Esophagus muscularis mucosa (tissue), 4 donors: Measurements from ENCODE around the gene TRIM2. TPM values are rescaled to one million over a fixed set of nuclear protein-coding genes. Genes with fewer than 3 reads are reported as not detected.

ENCODE experiments used
- DNase-seq: peaks from one replicate; pipeline ENCODE4 v3.0.0-alpha.2; 2017; ENCODE audit errors: extremely low spot score
- H3K27ac ChIP-seq, 4 donors: fragments of 200-600 bp; sonication (generic); replicated peaks in 1 of 4; 1 replicate in 3 of 4; 2 replicates in 1 of 4; pipeline ENCODE4 v1.5.1; 2016 to 2019; ENCODE audit warnings: mild to moderate bottlenecking in 1 of 4
- H3K27me3 ChIP-seq, 4 donors: fragments of 200-600 bp; sonication (generic); one replicate each; pipeline versions ENCODE4 v1.5.1 to v1.6.0; 2016 to 2019
- H3K36me3 ChIP-seq, 4 donors: fragments of 200-600 bp; sonication (generic); one replicate each; pipeline ENCODE4 v1.5.1; 2016 to 2019
- H3K4me1 ChIP-seq, 4 donors: fragments of 200-600 bp; sonication (generic); one replicate each; pipeline ENCODE4 v1.5.1; 2016 to 2019
- H3K4me3 ChIP-seq, 4 donors: fragments of 200-600 bp; sonication (generic); 1 replicate in 2 of 4; 2 replicates in 2 of 4; pipeline ENCODE4 v1.5.1; 2016 to 2019; ENCODE audit warnings: mild to moderate bottlenecking in 4 of 4, moderate library complexity in 1 of 4
- H3K9me3 ChIP-seq, 4 donors: fragments of 200-600 bp; sonication (generic); 1 replicate in 3 of 4; 2 replicates in 1 of 4; pipeline ENCODE4 v1.5.1; 2016 to 2019
- CTCF ChIP-seq, 3 experiments: fragments of 200-600 bp in 2 of 3; fragments of 450-650 bp in 1 of 3; sonication (generic) in 2 of 3; IDR thresholded peaks; one replicate each; pipeline ENCODE4 v1.5.1; 2017 to 2019; ENCODE audit warnings: antibody characterized with exemption in 3 of 3, mild to moderate bottlenecking in 2 of 3, moderate library complexity in 1 of 3
- EP300 ChIP-seq: sonication (generic); formaldehyde crosslinking; IDR thresholded peaks from one replicate; pipeline ENCODE4 v1.6.1; 2017; ENCODE audit warnings: antibody characterized with exemption
- POLR2A ChIP-seq: fragments of 450-650 bp; IDR thresholded peaks from one replicate; pipeline ENCODE4 v1.6.1; 2017; ENCODE audit warnings: antibody characterized with exemption, moderate library complexity, mild to moderate bottlenecking, low read depth
- POLR2AphosphoS5 ChIP-seq, 2 donors: sonication (generic); formaldehyde crosslinking; IDR thresholded peaks; one replicate each; pipeline ENCODE4 v1.6.1; 2017; ENCODE audit warnings: antibody characterized with exemption in 2 of 2
- WGBS: methylation state at CpG from one replicate; pipeline ENCODE4 v1.1.5; 2018; 5-methylcytosine and 5-hydroxymethylcytosine counted together
- intact Hi-C: fragments of 100-400 bp; cut with DNase I; formaldehyde crosslinking; loops from one replicate; pipeline ENCODE4 v1.15.1; 2023
- total RNA-seq, 4 donors: library from RNA; depleted of rRNA; stranded (reverse); fragments of >200 nt; gene quantifications; one replicate each; pipeline versions ENCODE4 v1.1.0 to v1.2.1, GENCODE V29; 2016

Gene TRIM2
- total RNA-seq, 4 donors from 2014 or later, result 28.3 to 36.9 (median 30.4) TPM

- WGBS, result 70% methylated on average over 8 of the region's 8 CpGs
- Histone ChIP-seq H3K27ac (no peak overlapping the region), H3K4me1 (no peaks in the 10 kb centered on the region), H3K36me3 (no peaks in the 10 kb centered on the region), H3K9me3 (peaks cover 0 to 4% (median 0%) of the 10 kb centered on the region in 4 donors), H3K27me3 (no peaks in the 10 kb centered on the region), H3K4me3 (no peak overlapping the region)
- intact Hi-C loops, result no loop called here
- DNase-seq, result no peak
- TF ChIP-seq CTCF (IDR thresholded peaks at IDR 0.05) (no peak), POLR2AphosphoS5 (IDR thresholded peaks at IDR 0.05) (no peak), POLR2A (no peak), EP300 (no peak)
These were observed 34.5 kb upstream of the TRIM2 start for GRCh38 chr4:153169776-153170175.

GRCh38 chr4:153170407-153170806 lies 33.8 kb upstream of the TRIM2 start:
- Histone ChIP-seq H3K4me3 (no peak overlapping the region), H3K4me1 (no peaks in the 10 kb centered on the region), H3K9me3 (no peaks in the 10 kb centered on the region), H3K36me3 (no peaks in the 10 kb centered on the region), H3K27me3 (no peaks in the 10 kb centered on the region), H3K27ac (no peak overlapping the region)
- no peak for DNase-seq
- WGBS, result 100% methylated on average over 2 of the region's 2 CpGs
- no peak for TF ChIP-seq POLR2AphosphoS5 (IDR thresholded peaks at IDR 0.05)
- TF ChIP-seq CTCF (IDR thresholded peaks at IDR 0.05), result no peak
- no peak for TF ChIP-seq EP300
- no peak for TF ChIP-seq POLR2A
- intact Hi-C loops, result no loop called here

GRCh38 chr4:153174821-153175567 lies 29.2 kb upstream of the TRIM2 start:
- no peak for TF ChIP-seq EP300
- TF ChIP-seq CTCF (IDR thresholded peaks at IDR 0.05), result no peak
- no peak for TF ChIP-seq POLR2A
- no peak for TF ChIP-seq POLR2AphosphoS5 (IDR thresholded peaks at IDR 0.05)
- Histone ChIP-seq H3K4me1 (no peaks in the 10 kb centered on the region), H3K27me3 (no peaks in the 10 kb centered on the region), H3K27ac (no peak overlapping the region), H3K9me3 (no peaks in the 10 kb centered on the region), H3K4me3 (no peak overlapping the region), H3K36me3 (no peaks in the 10 kb centered on the region)
- intact Hi-C loops, result no loop called here
- 97% methylated on average over 18 of the region's 22 CpGs for WGBS
- DNase-seq, result no peak

GRCh38 chr4:153176938-153177337 lies 27.3 kb upstream of the TRIM2 start:
- H3K4me1 ChIP-seq, result no peaks in the 10 kb centered on the region
- DNase-seq, result no peak
- no peak for TF ChIP-seq CTCF (IDR thresholded peaks at IDR 0.05)
- TF ChIP-seq EP300, result no peak
- TF ChIP-seq POLR2A, result no peak
- TF ChIP-seq POLR2AphosphoS5 (IDR thresholded peaks at IDR 0.05), result no peak
- intact Hi-C loops, result no loop called here
- WGBS, result 73% methylated on average over 3 of the region's 3 CpGs
- H3K4me3 ChIP-seq, result no peak overlapping the region
- H3K9me3 ChIP-seq, result no peaks in the 10 kb centered on the region
- H3K27ac ChIP-seq, result no peak overlapping the region
- no peaks in the 10 kb centered on the region for H3K27me3 ChIP-seq
- H3K36me3 ChIP-seq, result no peaks in the 10 kb centered on the region

GRCh38 chr4:153177841-153178240 lies 26.4 kb upstream of the TRIM2 start:
- TF ChIP-seq CTCF (IDR thresholded peaks at IDR 0.05), result no peak
- no peak for TF ChIP-seq EP300
- no peak for TF ChIP-seq POLR2A
- TF ChIP-seq POLR2AphosphoS5 (IDR thresholded peaks at IDR 0.05), result no peak
- Histone ChIP-seq H3K27me3 (no peaks in the 10 kb centered on the region), H3K4me3 (no peak overlapping the region), H3K27ac (no peak overlapping the region), H3K36me3 (no peaks in the 10 kb centered on the region), H3K9me3 (no peaks in the 10 kb centered on the region), H3K4me1 (no peaks in the 10 kb centered on the region)
- WGBS, result 95% methylated on average over 7 of the region's 7 CpGs
- intact Hi-C loops, result no loop called here
- no peak for DNase-seq
